ENCODE measurements around the gene FAM3B. TPM values are rescaled to one million over a fixed set of nuclear protein-coding genes. Genes with fewer than 3 reads are reported as not detected.

FAM3B gene
- total and polyA plus RNA-seq, 2 donors from 2014 or later: 19.4 to 44.4 TPM

GRCh38 chr21:41350436-41351155 is 34.0 kb downstream of the FAM3B start:
- TF ChIP-seq CTCF (IDR thresholded peaks at IDR 0.05; ENCODE audit: borderline replicate concordance, extremely low read depth, insufficient read depth): no peak
- Histone ChIP-seq H3K4me1 (ENCODE audit: control insufficient read depth in 2 of 3, insufficient read depth in 2 of 3, low read depth in 1 of 3, low read length in 3 of 3) (no peaks in the 10 kb centered on the region), H3K27ac (ENCODE audit: low read depth in 2 of 2, low read length in 2 of 2) (no peak overlapping the region), H3K36me3 (ENCODE audit: control insufficient read depth in 2 of 3, insufficient read depth in 3 of 3, low read length in 3 of 3) (no peaks in the 10 kb centered on the region), H3K4me3 (ENCODE audit: low read length in 3 of 3) (no peak overlapping the region), H3K9ac (ENCODE audit: low read length in 3 of 3) (no peak overlapping the region), H3K9me3 (ENCODE audit: control insufficient read depth in 2 of 3, insufficient read depth in 1 of 3, low read length in 3 of 3) (no peaks in the 10 kb centered on the region), H3K27me3 (ENCODE audit: control insufficient read depth, insufficient read depth, low read length) (no peaks in the 10 kb centered on the region)
- intact Hi-C loops (cut with DNase I): no loop called here
- FAIRE-seq (no peak), DNase-seq (peak in 1 of 5 donors; percentile 37)

GRCh38 chr21:41357546-41357945 is 40.9 kb downstream of the FAM3B start:
- Histone ChIP-seq H3K27ac (ENCODE audit: low read depth in 2 of 2, low read length in 2 of 2) (no peak overlapping the region), H3K36me3 (ENCODE audit: control insufficient read depth in 2 of 3, insufficient read depth in 3 of 3, low read length in 3 of 3) (no peaks in the 10 kb centered on the region), H3K4me1 (ENCODE audit: control insufficient read depth in 2 of 3, insufficient read depth in 2 of 3, low read depth in 1 of 3, low read length in 3 of 3) (peaks cover 0 to 6% (median 0%) of the 10 kb centered on the region in 3 donors), H3K27me3 (ENCODE audit: control insufficient read depth, insufficient read depth, low read length) (no peaks in the 10 kb centered on the region), H3K9ac (ENCODE audit: low read length in 3 of 3) (no peak overlapping the region), H3K9me3 (ENCODE audit: control insufficient read depth in 2 of 3, insufficient read depth in 1 of 3, low read length in 3 of 3) (no peaks in the 10 kb centered on the region), H3K4me3 (ENCODE audit: low read length in 3 of 3) (no peak overlapping the region)
- DNase-seq: peak in 1 of 5 donors; percentile 57
- no peak for TF ChIP-seq CTCF (IDR thresholded peaks at IDR 0.05; ENCODE audit: borderline replicate concordance, extremely low read depth, insufficient read depth)
- intact Hi-C loops (cut with DNase I): no loop called here
- no peak for FAIRE-seq

DNA sequence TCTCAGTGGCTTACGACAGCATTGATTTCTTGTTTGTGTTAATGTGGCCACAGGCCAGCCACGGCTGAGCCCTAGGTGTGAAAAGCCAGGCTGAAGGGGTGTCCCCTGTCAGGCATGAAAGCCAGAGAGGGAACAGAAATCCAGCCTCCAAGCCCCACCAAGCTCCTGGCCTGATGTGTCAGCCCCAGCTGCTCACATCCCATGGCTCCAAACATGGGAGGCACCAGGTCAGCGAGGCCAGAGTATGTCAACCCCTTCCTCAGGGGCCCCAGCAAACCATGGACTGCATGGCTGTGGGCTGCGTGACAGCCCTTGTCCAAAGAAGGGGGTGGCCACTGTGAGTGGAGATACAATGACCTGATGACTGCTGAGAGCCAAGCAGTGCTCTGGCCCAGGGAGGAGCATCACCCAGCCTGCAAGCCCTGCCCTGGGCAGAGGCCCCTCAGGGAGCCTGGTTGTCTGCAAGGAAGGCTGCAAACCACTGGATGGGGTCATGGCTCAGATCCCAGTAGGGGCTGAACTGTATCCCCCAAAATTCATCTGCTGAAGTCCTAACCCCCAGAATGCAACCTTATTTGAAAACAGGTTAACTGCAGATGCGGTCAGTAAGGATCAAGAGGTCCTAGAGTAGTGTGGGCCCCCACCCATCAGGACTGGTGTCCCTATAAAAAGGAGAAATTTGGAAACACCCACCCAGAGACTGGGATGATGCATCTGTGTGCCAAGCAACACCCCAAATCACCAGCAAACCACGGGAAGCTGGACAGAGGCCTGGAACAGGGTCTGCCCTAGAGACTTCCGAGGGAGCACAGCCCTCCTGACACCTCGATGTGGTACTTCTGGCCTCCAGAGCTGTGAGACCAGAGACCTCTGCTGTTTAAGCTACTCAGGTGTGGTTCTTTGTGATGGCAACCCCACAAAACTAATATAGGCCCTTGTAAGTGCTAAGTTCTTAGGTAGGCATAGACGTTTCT is 41.9 kb downstream of the FAM3B start:
- intact Hi-C loops (cut with DNase I): no loop called here
- H3K9ac ChIP-seq (ENCODE audit: low read length in 3 of 3): no peak overlapping the region
- FAIRE-seq (no peak), DNase-seq (peak in 1 of 5 donors; percentile 39)
- H3K4me1 ChIP-seq (ENCODE audit: control insufficient read depth in 2 of 3, insufficient read depth in 2 of 3, low read depth in 1 of 3, low read length in 3 of 3): peaks cover 0 to 6% (median 0%) of the 10 kb centered on the region in 3 donors
- no peaks in the 10 kb centered on the region for H3K27me3 ChIP-seq (ENCODE audit: control insufficient read depth, insufficient read depth, low read length)
- H3K27ac ChIP-seq (ENCODE audit: low read depth in 2 of 2, low read length in 2 of 2): no peak overlapping the region
- no peak overlapping the region for H3K4me3 ChIP-seq (ENCODE audit: low read length in 3 of 3)
- H3K36me3 ChIP-seq (ENCODE audit: control insufficient read depth in 2 of 3, insufficient read depth in 3 of 3, low read length in 3 of 3): no peaks in the 10 kb centered on the region
- no peaks in the 10 kb centered on the region for H3K9me3 ChIP-seq (ENCODE audit: control insufficient read depth in 2 of 3, insufficient read depth in 1 of 3, low read length in 3 of 3)
- TF ChIP-seq CTCF (IDR thresholded peaks at IDR 0.05; ENCODE audit: borderline replicate concordance, extremely low read depth, insufficient read depth): no peak

Data from kidney (tissue), 14 donors.